GM18526 (cell line): Measurements from ENCODE around the gene APBB2.

Experiments
- POLR2A ChIP-seq: IDR thresholded peaks from 3 replicates; pipeline ENCODE4 v1.6.1; 2011; ENCODE audit not compliant: insufficient read length; ENCODE audit errors: extremely low read depth

APBB2 gene

DNA sequence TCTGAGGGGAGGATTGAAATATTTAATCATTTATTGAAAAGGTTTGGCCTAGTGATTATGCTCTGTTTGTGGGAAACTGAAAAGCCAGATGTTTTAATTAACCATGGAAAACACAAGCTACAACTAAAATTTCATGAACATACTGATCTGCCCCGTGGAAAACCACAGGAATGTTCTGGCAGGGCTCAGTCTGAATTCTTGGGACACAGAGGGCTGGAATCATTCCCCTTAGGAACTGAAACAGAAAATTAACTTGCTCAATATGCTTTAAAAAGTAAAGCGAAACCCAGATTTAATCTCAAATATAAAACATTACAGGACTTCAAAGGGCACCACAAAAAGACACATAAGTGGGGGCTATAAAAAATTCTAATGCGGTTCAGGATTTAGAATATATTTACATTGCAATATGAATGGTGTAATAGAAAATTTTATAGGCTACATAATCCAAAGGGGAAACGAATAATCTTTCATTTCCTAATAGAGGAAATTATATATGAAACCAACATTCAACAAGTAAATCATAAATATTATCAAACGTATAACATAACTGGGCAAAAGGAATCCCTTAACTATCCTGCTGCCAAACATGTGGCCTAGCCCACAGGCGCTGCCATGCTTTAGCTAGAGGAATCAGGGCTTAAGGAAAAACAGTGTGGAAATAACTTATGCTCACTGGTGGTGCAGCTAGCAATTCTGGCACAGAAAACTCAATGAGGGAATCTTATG, 70.9 kb downstream of the APBB2 start:
- no peak for TF ChIP-seq POLR2A

DNA sequence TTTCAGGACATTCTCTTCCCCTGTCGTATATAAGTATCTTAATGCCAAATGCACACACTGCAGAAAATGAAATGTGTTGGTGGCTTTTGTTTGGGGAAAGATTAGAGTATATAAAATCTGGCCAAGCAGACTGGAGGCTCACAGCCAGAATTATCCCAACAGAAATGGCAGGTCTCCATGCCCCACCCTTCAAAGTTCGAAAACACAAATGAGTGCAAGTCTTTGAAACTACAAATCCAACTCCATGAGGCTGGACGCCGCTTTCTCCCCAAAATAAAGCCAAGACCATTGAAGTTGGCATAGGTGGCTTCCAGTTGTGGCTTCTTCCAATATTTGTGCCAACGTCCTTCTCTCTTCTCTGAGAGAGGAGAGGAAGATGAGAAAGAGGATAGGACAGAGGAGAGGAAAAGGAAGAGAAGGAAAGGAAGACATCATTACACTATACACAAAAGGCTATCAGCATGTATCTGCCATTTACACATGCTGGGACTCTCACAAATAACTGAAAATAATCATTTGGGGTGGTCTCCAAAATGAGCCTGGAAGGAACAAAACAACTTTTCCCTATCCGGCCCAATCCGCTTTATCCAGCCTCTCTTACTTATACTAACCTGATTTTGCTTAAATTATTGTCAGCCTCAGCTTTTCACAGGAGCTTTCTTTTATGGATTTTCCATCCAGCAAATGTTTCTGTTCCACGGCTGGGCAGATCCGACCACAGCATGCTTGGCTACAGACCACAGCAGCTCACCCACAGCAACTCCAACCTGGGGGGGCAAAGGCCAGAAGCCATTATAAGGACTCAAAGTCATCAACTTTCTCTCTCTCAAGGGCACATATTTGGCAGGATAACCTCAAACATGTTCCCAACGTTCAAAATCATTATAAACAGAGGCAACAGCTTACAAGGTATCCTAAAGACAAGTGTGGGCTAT, 71.7 kb downstream of the APBB2 start:
- no peak for TF ChIP-seq POLR2A

DNA sequence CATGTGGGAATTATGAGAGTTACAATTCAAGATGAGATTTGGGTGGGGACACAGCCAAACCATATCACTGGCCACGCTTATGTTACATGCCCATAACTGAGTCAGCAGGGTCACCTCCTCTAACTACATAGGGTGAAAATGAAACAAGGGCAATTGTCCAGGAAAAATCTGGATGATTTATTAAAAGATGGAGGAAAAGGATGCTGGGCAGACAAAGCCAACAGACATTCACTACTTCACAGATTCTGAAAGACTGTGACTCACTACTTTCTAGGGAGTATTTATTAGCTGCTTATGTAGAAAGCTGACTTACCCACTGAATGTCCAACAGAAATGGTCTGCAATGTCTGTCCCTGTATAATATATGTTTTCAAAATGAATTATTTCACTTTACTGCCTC, 72.4 kb downstream of the APBB2 start:
- no peak for TF ChIP-seq POLR2A

DNA sequence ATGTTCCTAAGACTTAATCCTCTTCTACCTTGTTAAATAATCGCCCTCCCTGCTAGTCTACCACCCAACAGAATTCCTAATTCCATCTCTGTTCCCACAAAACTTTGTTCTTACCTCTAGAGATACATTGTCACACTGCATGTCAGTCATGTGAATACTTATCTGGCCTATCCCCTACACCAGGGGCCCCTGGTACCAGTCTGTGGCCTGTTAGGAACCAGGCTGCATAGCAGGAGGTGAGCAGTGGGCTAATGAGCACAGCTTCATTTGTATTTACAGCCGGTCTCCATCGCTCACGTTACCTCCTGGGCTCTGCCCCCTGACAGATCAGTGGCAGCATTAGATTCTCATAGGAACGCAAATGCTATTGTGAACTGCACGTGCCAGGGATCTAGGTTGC, 73.9 kb downstream of the APBB2 start:
- TF ChIP-seq POLR2A, result no peak

DNA sequence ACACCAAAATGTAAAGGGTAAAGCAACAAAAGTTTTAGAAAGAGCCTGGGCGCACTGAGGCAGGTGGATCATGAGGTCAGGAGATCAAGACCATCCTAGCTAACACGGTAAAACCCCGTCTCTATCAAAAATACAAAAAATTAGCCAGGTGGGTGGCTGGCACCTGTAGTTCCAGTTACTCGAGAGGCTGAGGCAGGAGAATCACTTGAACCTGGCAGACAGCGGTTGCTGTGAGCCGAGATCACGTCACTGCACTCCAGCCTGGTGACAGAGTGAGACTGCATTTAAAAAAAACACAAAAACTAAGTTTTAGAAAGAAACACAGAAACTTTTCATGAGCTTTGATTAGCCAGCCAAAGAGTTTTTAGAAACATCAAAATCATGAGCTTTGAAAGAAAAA, 76.5 kb downstream of the APBB2 start:
- TF ChIP-seq POLR2A, result no peak

DNA sequence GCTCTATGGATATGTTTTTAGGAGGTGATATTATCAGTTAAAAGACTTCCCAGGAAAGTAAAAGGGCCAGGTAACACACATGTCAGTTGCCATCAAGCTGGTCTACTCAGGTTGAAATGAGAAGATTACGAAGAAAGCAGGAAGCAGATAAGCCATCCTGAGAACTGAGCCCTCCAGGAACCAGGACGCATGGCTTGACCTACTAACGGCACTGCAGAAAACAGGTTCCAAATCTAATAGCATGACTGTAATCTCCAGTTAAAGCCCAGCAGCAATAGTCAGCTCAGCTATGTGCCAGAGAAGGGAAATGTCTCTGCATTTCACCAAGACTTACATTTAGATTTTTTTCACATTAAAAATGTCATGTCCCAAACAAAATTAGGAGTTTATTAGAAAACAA, 77.9 kb downstream of the APBB2 start:
- no peak for TF ChIP-seq POLR2A

DNA sequence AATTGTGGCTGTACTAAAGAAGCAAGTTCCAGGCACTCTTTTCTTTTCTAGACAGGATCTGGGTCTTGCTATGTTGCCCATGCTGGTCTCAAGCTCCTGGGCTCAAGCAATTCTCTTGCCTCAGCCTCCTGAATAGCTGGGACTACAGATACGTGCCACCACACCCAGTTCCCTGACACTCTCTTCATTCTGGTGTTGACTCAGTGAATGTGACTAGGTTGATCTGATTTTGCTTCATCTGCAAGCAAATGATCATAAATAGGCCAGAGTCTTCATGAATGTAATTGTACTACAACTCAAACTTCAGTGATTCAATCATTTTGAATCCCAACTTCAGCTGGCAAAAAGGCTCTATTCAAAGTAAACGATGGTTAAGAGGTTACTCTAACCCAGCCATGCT, 78.5 kb downstream of the APBB2 start:
- no peak for TF ChIP-seq POLR2A

DNA sequence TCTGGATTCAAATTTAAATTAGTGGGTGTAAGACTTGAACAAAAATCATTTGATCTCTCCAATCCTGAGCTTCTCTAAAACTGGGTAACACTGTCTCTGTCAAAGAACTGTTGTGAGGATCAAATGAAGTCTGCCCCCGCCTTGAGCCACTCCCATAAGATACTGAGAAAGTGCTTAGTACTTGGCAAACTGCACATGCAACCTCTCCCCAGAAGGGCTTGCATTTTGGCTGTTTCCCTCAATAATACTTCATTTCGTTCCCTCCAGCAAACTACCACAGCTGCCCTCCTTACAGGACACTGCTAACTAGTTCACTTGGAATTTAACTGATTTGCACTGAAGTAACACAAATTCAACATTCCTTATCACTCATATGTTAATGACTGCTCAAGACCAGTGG, 79.8 kb downstream of the APBB2 start:
- TF ChIP-seq POLR2A, result no peak

DNA sequence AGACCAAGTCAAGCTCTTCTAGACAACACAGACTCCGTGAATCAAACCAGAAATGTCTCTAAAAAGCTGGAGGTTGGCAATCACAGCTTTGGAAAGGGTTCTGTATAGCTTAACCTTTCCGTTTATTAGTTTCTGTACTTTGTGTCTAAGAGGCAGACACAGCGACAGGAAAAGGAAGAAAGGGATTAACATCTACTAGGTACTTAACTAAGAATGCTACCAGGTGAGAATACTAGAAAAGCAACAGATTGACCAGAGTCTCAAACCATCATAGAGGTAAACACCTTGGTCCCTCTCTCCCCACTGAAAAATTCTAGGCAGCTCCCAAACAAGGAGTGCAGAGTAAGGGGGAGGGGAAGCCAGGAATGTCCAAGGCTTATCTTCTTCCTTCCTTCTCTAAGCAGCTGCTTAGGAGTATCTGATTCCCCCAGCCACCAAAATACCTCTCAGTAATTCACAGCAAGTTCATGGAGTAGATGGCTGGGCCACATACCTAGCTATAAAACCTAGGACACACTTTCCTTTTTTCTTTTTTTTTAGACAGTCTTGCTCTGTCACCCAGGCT, 80.8 kb downstream of the APBB2 start:
- no peak for TF ChIP-seq POLR2A

DNA sequence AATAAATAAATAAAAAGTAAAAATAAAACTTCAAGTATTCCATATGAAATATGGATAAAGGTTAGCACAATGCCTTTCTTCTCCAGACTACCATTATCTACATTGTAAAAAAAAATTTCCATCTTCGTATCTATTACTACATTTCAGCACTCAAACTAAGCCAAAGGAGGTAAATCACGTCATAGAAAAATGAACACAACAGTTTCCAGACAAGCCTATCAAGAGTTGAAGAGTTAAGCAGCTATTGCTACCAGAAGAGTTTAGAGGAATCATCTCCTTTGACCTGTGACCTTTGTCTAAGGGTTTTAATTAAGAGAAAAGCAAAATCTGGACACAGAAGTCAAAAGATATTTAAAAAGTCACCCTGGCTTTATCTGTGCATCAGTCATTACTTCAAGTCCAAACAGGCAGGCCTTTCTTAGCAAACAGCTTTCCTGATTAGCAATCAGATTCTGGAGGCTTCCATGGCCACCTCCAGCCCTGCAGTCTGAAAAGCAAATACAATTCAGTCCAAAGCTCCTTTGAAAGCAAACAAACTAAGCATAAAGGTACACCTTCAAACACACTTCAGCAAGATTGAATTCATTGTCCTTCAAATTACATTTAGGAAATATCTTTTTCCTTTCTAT, 82.2 kb downstream of the APBB2 start:
- TF ChIP-seq POLR2A, result no peak

DNA sequence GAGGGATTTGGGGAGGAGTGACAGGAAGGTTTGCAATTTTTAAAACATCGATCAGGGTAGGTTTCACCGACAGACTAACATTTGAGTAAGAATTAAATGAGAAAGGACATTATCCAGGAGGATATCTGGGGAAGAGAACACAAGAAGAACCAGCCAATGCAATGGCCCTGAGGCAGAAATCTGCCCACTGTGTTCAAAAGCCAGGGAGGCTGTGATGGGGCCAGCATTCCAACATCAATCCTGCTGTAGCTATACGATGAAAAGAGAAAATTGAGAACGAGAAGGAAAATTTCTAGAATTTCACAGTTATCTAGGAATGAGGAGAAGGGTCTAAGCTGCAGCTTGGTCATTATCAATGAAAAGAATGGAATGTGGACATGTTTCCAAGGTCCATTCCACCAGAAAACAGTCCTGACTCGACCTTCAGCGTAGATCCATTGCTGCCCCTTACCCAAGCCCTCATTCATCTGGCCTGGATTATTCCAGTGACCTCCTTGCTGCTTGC, 84.4 kb downstream of the APBB2 start:
- no peak for TF ChIP-seq POLR2A

DNA sequence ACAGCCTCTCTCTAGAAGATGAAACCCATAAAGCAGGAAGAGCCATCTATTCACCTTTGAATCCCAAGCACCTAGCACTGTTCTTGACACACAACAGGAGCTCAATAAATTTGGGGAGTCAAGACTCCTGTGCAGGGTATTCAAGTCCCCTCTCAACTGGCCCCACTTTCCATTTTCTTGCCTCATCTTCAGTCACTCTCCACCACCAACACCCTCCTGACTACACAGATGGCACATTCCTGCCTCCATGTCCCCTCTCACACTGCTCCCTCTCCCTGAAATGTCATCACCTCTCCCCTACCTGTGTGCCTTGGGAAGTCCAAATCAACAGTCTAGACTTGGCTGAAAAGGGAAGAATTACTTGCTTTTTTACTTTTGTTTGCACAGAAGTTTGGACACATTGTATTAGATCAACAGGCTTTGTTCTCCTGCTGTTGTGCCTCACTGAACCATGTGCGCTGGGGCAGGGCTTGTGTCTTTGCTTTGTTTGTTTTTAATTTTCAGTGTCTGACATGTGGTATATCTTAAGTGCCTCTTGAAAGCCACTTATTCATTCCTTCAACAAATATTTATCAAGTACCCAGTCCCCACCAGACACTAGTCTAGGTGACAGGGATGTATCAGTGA, 85.1 kb downstream of the APBB2 start:
- TF ChIP-seq POLR2A, result no peak

DNA sequence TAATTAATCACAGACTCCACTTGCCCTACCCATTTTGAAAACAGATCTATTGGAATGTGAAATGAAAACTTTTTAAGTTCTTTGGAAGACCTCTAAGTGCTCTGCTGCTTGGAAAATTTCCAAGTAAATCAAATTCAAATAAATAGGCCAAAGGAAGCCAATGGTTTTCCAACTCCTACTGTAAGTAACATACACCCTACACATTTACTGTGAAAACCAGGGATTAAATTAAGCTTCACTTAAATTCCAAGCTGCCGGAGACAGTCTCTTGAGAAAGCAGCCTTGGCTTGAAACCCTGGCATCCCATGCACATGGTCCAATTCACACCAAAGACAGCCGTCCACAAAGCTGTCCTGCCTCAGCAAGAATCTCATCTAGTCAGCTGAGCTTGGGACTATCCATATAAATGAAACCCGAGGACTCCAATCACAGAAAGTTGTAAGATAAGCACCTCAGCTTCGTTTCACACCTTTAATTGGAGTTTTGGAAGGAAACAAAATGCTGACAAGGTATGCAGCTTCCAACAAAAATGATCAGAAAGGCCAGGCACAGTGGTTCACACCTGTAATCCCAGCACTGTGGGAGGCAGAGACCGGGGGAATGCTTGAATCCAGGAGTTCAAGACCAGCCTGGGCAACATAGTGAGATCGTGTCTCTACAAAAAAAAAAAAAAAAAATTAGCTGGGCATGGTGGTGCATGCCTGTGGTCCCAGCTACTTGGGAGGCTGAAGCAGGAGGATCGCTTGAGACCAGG, 88.6 kb downstream of the APBB2 start:
- no peak for TF ChIP-seq POLR2A

DNA sequence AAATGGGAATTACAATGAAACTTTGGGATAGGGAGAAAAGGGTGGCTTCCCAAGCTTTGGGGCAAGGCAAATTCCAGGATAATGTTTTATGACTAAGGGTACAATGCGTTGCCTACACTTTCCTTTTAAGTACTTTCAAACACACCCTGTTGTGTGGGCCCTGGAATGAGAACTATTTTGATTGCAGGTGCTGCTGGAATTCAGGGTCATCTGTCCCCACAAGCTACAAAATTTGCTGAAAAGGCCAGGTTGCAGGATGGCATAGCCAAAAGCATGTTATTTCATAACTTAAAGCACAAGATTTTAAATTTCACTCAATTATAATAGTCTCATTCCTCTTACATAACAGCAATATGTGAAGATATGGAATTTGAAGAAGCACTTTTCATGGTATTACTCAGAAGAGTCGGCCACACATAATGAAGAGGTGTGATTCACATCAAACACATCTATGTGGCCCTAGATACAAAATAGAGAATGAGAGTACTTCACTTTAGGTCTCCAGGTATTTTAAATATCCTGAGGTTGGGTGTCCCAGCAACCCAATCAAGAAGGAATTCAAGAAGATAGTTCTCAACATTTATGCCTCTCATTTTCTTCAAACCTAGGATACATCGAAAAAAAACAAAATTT, 89.3 kb downstream of the APBB2 start:
- TF ChIP-seq POLR2A, result no peak
